ENCODE results near the gene CTH.
A peak's percentile ranks its signal among the peaks of the same experiment; 100 is the strongest.
"Not testable (repeated sequence)": the region's sequence is repeated elsewhere in the genome, so short reads cannot be mapped to it uniquely, and the experiment has no call there.

CTH gene

DNA sequence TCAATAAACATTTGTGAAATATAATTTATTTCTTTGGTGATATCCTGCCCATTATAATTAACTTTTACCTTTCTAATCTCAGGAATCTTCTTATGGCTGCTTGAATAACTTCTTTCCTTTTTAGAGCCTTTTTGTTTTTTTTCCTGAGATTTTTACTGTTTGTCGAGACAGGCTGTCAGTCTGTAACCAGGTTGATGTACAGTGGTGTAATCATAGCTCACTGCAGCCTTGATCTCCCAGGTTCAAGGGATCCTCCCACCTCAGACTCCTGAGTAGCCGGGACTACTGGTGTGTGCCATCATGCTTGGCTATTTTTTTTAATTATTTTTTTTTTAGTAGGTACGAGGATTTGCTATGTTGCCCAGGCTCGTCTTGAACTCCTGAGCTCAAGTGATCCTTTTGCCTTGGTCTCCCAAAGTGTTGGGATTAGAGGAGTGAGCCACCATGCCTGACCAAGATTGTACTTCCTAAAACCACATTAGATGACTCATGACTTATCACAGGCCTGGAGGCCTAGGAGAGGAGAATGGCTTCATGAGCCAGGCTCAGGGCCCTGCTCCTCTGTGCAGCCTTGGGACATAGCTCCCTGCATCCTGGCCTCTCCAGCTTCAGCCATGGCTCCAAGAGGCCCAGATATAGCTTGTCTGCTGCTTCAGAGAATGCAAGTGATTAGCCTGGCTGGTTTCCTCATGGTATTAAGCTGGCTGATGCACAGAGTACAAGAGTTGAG, 48.6 kb downstream of the CTH start:
- no peak for DNase-seq

DNA sequence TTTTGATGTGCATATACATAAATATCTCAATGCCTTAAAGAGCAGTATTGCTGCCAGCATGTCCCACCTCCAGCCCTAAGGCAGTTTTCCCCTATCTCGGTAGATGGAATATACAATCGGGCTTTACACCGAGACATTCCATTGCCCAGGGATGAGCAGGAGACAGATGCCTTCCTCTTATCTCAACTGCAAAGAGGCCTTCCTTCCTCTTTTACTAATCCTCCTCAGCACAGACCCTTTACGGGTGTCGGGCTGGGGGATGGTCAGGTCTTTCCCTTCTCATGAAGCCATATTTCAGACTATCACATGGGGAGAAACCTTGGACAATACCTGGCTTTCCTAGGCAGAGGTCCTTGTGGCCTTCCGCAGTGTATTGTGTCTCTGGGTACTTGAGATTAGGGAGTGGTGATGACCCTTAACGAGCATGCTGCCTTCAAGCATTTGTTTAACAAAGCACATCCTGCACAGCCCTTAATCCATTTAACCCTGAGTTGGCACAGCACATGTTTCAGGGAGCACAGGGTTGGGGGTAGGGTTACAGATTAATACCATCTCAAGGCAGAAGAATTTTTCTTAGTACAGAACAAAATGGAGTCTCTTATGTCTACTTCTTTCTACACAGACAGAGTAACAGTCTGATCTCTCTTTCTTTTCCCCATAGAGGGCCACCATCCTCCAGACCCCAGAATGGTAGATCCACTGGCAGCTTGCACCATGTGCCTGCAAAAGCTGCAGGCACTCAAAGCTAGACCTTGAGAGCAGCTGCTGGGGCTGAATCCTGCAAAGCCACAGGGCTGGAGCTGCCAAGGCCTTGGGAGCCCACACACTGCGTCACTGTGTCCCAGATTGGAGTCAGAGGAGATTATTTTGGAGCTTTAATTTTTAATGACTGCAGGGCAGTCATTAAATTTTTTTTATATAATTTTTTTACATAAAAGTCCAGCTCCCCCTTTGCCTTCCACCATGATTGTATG, 50.0 kb downstream of the CTH start:
- DNase-seq = not testable (repeated sequence)

DNA sequence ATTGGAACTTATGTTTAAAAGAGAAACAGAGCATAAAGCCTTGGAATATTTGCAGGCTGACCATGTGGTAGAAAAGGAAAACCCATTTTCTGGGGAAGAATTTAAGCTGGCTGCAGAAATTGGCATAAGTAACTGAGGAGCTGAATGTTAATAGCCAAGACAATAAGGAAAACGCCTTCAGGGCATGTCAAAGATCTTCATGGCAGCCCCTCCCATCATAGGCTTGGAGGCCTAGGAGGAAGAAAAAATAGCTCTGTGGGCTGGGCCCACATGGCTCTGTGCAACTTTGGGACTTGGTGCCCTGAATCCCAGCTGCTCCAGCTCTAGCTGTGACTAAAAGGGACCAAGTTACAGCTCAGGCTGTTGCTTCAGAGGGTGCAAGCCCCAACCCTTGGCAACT, 51.5 kb downstream of the CTH start:
- DNase-seq = no peak

GRCh38 chr1:70465911-70466310, 54.8 kb downstream of the CTH start:
- no peak for DNase-seq

- no peak for DNase-seq
Observed at GRCh38 chr1:70467531-70467930, 56.5 kb downstream of the CTH start.

- no peak for DNase-seq
Observed at GRCh38 chr1:70468180-70468579, 57.1 kb downstream of the CTH start.

DNA sequence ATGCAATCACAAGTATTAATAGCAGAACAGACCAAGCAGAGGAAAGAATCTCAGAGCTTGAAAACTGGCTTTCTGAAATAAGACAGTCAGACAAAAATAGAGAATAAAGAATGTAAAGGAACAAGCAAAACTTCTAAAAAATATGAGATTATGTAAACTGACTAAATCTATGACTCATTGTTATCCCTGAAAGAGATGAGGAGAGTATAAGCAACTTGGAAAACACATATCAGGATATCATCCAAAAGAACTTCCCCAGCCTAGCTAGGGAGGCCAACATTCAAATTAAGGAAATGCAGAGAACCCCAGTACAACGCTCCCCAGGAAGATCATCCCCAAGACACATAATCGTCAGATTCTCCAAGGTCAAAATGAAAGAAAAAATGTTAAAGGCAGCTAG, 58.1 kb downstream of the CTH start:
- not testable (repeated sequence) for DNase-seq

DNA sequence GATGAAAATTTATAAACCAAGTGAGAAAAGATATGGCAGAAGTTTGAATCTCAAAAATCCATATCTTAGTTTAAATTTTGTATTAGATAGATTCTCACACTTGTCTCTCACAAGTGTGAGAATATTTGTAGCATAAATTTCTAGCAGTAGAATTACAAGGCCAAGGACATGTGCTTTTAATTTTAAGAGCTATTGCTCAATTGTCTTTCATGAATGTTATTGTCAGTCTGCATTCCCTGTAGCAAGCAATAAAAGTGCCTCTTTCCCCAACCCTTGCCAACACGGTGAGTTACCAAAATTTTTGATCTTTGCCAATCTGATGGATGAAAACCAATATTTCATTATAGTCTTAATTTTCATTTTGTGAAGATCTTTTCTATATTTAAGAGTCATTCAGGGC, 64.0 kb downstream of the CTH start:
- no peak for DNase-seq

DNA sequence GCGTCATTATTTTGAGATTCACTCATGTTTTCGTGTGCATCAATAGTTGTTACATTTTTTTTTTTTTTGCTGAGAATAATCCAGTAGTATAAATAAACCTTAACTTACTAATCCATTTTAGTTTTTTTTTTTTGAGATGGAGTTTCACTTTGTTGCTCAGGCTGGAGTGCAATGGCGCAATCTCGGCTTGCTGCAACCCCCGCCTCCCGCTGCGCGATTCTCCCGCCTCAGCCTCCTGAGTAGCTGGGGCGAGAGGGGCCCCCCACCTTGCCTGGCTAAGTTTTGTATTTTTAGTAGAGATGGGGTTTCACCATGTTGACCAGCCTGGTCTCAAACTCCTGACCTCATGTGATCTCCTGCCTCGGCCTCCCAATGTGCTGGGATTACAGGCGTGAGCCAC, 66.0 kb downstream of the CTH start:
- no peak for DNase-seq

GRCh38 chr1:70477905-70478304, 66.8 kb downstream of the CTH start:
- DNase-seq = not testable (repeated sequence)

DNA sequence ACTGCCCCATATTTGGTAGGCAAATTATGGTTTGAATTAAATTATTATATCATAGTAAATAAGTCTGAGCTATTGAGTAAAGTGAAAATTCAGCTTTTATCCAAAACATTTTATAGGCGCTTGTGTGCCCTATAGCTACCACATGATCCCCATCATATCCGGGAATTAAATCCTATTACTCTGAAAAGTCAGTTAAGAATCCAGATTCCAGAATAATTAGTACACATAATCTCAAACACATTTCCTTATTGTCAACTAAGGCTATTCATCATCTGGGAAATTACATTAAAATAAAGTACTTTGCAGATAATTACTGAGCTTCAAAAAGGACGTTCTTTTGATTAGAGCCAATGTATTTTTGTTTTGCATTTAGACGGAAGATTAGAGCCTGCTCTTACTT, 72.3 kb downstream of the CTH start:
- no peak for DNase-seq

GRCh38 chr1:70485624-70486023, 74.6 kb downstream of the CTH start:
- no peak for DNase-seq

DNA sequence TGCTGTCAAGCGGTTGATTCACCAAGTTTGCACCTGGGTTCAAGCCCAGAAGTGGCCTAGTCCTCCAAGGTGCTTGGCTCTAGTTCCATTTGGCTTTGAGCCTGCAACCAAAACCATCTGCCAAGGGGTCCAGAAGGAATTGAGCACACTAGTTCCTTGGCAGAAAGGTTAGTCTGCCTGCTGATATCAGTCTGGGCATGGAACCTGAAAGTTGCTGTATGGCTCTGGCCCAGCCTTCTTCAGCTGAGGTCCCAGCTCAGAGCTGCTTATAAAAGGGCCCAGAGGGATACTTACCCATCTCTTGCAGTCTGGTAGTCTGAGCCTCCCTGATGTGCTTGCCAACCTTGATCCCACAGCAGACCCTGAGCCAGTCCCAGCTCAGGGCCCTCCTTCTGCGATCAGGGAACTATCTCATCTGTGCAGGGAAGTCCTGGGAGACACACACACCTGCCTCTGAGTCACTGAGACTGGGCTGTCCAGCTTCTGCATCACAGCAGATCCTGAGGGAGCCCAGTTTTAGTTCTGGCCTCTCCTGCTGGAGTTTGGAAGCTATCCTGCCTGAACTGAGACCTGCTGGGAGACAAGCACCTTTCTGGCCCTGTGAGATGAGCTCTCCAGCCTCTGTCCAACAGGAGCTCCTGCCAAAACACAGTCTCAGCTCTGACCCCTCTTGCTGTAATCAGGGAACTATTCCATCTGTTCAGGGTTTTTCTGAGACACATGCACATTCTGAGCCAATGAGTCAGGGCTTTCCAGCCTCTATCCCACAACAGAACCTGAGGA, 75.8 kb downstream of the CTH start:
- no peak for DNase-seq

DNA sequence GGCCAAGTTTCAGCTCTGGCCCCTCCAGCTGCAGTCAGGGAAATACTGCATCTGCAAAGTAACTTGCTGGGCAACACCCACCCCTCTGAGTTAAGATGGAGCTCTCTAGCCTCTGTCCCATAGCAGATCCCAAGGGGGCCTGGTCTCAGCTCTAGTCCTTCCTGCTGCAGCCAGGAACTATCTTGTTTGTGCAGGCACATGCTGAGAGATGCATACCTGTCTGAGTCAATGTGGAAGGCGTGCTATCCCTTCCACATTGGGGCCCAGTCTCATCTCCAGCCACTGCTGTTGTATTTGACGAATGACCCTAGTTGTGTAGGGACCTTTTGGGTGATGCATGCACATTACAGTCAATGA, 76.4 kb downstream of the CTH start:
- no peak for DNase-seq

- DNase-seq = peak; percentile 83
Observed at GRCh38 chr1:70487910-70488665, 77.0 kb downstream of the CTH start.

Data from hematopoietic multipotent progenitor cell treated with erythropoietin and hydrocortisone succinate and interleukin-3 and kit ligand, for 6 days (in vitro differentiated cells).